Mucosa of descending colon (tissue), 3 donors: ENCODE data around the gene NFIA. TPM values are rescaled to one million over a fixed set of nuclear protein-coding genes. Genes with fewer than 3 reads are reported as not detected.

Source experiments
- ATAC-seq: fragments of 200-7000 bp; cut with Tn5 transposase; one replicate; pipeline ENCODE4 v1.9.1; 2020; ENCODE audit warnings: mild to moderate bottlenecking, moderate library complexity
- DNase-seq, 3 donors: peaks; one replicate each; pipeline ENCODE4 v3.0.0-alpha.2; 2020
- H3K36me3 ChIP-seq: fragments of 200-600 bp; one replicate; pipeline ENCODE4 v1.8.0; 2021; ENCODE audit warnings: low read depth, mild to moderate bottlenecking
- H3K4me1 ChIP-seq: fragments of 200-600 bp; one replicate; pipeline ENCODE4 v1.8.0; 2021; ENCODE audit warnings: low read depth, mild to moderate bottlenecking
- H3K4me3 ChIP-seq: fragments of 200-600 bp; one replicate; pipeline ENCODE4 v1.8.0; 2021; ENCODE audit warnings: mild to moderate bottlenecking
- H3K9me3 ChIP-seq: fragments of 200-600 bp; one replicate; pipeline ENCODE4 v1.8.0; 2021; ENCODE audit warnings: mild to moderate bottlenecking
- CTCF ChIP-seq: fragments of 200-600 bp; IDR thresholded peaks from one replicate; pipeline ENCODE4 v1.8.0; 2022; ENCODE audit warnings: antibody characterized with exemption, mild to moderate bottlenecking
- intact Hi-C, 2 donors: fragments of 100-400 bp; cut with DNase I in 1 of 2; cut with micrococcal nuclease in 1 of 2; formaldehyde crosslinking; loops; one replicate each; pipeline versions ENCODE4 v1.11.0 to v1.11.1; 2022; cut with DNase I, micrococcal nuclease
- total RNA-seq, 3 donors: library from RNA; stranded (reverse); fragmentation: NEBNext Ultra II Directional in 2 of 3; extraction: Animal tissue kit (Norgen Biotek cat#: 25700) in 2 of 3; gene quantifications; one replicate each; pipeline versions ENCODE4 v1.2.1 to v1.2.4, GENCODE V29; 2021 to 2023
- donor health status: DM: no; HTN: no; CAD: no; lungs with moderate emphysema.
- donor health status: DM: no; HTN: no; CAD: no.
- donor health status: DM: no; HTN: yes; CAD: no.

The NFIA gene
- total RNA-seq, 3 donors from 2014 or later: 46.4 to 145 (median 51.1) TPM

GRCh38 chr1:61356995-61357394 is 274.6 kb downstream of the NFIA start:
- intact Hi-C loops: no loop called here
- DNase-seq: no peak
- no peak for TF ChIP-seq CTCF
- ATAC-seq: no peak
- no peaks in the 10 kb centered on the region for H3K4me1 ChIP-seq
- H3K4me3 ChIP-seq: no peak overlapping the region
- no peaks in the 10 kb centered on the region for H3K36me3 ChIP-seq
- no peaks in the 10 kb centered on the region for H3K9me3 ChIP-seq

- Histone ChIP-seq H3K4me3 (no peak overlapping the region), H3K4me1 (no peaks in the 10 kb centered on the region), H3K9me3 (no peaks in the 10 kb centered on the region), H3K36me3 (no peaks in the 10 kb centered on the region)
- intact Hi-C loops: no loop called here
- TF ChIP-seq CTCF: no peak
- DNase-seq (no peak), ATAC-seq (no peak)
Measured at GRCh38 chr1:61357539-61357938, 275.2 kb downstream of the NFIA start.

GRCh38 chr1:61358770-61359455 is 276.6 kb downstream of the NFIA start:
- no peak for TF ChIP-seq CTCF
- ATAC-seq (peak; percentile 81), DNase-seq (no peak)

GRCh38 chr1:61361931-61362330 is 279.6 kb downstream of the NFIA start:
- DNase-seq (no peak), ATAC-seq (no peak)
- no peaks in the 10 kb centered on the region for H3K36me3 ChIP-seq
- intact Hi-C loops: no loop called here
- H3K9me3 ChIP-seq: no peaks in the 10 kb centered on the region
- no peak overlapping the region for H3K4me3 ChIP-seq
- no peaks in the 10 kb centered on the region for H3K4me1 ChIP-seq
- TF ChIP-seq CTCF: no peak

More at GRCh38 chr1:61358770-61359455, 276.6 kb downstream of the NFIA start:
- Histone ChIP-seq H3K36me3 (no peaks in the 10 kb centered on the region), H3K4me3 (no peak overlapping the region), H3K4me1 (no peaks in the 10 kb centered on the region), H3K9me3 (no peaks in the 10 kb centered on the region)
- intact Hi-C loops: no loop called here

- intact Hi-C loops: no loop called here
- no peaks in the 10 kb centered on the region for H3K9me3 ChIP-seq
- H3K4me3 ChIP-seq: no peak overlapping the region
- TF ChIP-seq CTCF: no peak
- H3K36me3 ChIP-seq: no peaks in the 10 kb centered on the region
- H3K4me1 ChIP-seq: no peaks in the 10 kb centered on the region
- DNase-seq: no peak
- ATAC-seq: peak; percentile 36
Measured at GRCh38 chr1:61362351-61362750, 280.0 kb downstream of the NFIA start.
